ACC112 (cell line): ENCODE measurements around the gene ME3.
A peak's percentile ranks its signal among the peaks of the same experiment; 100 is the strongest.
"Not testable (repeated sequence)": the region's sequence is repeated elsewhere in the genome, so short reads cannot be mapped to it uniquely, and the experiment has no call there.

Experiments
- H2AFZ ChIP-seq: fragments of 200-600 bp; sonication (generic); one replicate; pipeline ENCODE4 v1.6.0; 2017; ENCODE audit warnings: antibody characterized with exemption, low read length; ENCODE audit not compliant: unreplicated experiment
- H3K27ac ChIP-seq: fragments of 200-600 bp; sonication (generic); 2 replicates; pipeline ENCODE4 v1.5.1; 2014; ENCODE audit warnings: low read depth, mild to moderate bottlenecking, antibody characterized with exemption, low read length, moderate library complexity
- H3K27me3 ChIP-seq: fragments of 200-600 bp; sonication (generic); 2 replicates; pipeline ENCODE4 v1.6.1; 2014; ENCODE audit warnings: mild to moderate bottlenecking, antibody characterized with exemption, low read length, moderate library complexity, mixed read lengths; ENCODE audit not compliant: insufficient read depth
- H3K36me3 ChIP-seq: fragments of 200-600 bp; sonication (generic); 2 replicates; pipeline ENCODE4 v1.6.1; 2016; ENCODE audit warnings: mild to moderate bottlenecking, antibody characterized with exemption, low read length, moderate library complexity, mixed read lengths; ENCODE audit not compliant: insufficient read depth
- H3K4me1 ChIP-seq: fragments of 200-600 bp; sonication (generic); one replicate; pipeline ENCODE4 v1.6.1; 2016; ENCODE audit warnings: low read length, mixed read lengths; ENCODE audit not compliant: insufficient read depth, unreplicated experiment, control insufficient read depth
- H3K4me3 ChIP-seq: fragments of 200-600 bp; sonication (generic); 2 replicates; pipeline ENCODE4 v1.5.1; 2014; ENCODE audit warnings: mild to moderate bottlenecking, low read depth, low read length
- H3K79me2 ChIP-seq: fragments of 200-600 bp; sonication (generic); one replicate; pipeline ENCODE4 v1.6.0; 2016; ENCODE audit warnings: low read length; ENCODE audit not compliant: control insufficient read depth, unreplicated experiment, insufficient read depth

ME3 gene

GRCh38 chr11:86623736-86624135 is 48.7 kb downstream of the ME3 start:
- Histone ChIP-seq H3K36me3 (no peaks in the 10 kb centered on the region), H3K4me1 (peaks cover 46% of the 10 kb centered on the region), H2AFZ (no peak overlapping the region), H3K27me3 (no peaks in the 10 kb centered on the region), H3K79me2 (peaks cover 3% of the 10 kb centered on the region), H3K4me3 (no peak overlapping the region), H3K27ac (no peak overlapping the region)

DNA sequence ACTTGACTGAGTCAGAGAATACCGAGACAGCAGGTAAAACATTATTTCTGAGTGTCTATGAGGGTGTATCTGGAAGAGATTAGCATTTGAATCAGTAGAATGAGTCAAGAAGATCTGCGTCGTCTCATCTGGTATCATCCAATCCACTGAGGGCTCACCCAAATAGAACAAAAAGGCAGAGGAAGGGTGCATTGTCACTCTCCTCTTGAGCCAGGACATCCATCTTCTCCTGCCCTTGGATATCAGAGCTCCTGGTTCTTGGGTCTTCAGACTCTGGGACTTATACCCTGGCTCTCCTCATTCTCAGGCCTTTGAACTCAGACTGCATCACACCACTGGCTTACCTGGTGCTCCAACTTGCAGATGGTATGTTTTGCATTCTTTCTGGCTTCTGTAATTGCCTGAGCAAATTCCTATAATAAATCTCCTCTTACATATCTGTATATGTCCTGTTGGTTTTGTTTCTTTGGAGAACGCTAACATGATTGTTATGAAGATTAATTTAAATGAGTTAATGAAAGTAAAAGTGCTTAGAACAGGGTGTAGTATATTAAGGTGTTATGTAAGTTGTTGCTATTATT is 49.3 kb downstream of the ME3 start:
- Histone ChIP-seq H3K27ac (no peak overlapping the region), H3K4me1 (peaks cover 43% of the 10 kb centered on the region), H3K79me2 (no peaks in the 10 kb centered on the region), H3K4me3 (no peak overlapping the region), H3K36me3 (no peaks in the 10 kb centered on the region), H3K27me3 (no peaks in the 10 kb centered on the region), H2AFZ (no peak overlapping the region)

- peak overlapping the region; percentile 89 for H3K27ac ChIP-seq
- H3K36me3 ChIP-seq, result no peaks in the 10 kb centered on the region
- peaks cover 43% of the 10 kb centered on the region for H3K4me1 ChIP-seq
- H2AFZ ChIP-seq, result no peak overlapping the region
- no peaks in the 10 kb centered on the region for H3K27me3 ChIP-seq
- no peak overlapping the region for H3K4me3 ChIP-seq
- H3K79me2 ChIP-seq, result no peaks in the 10 kb centered on the region
Observed at GRCh38 chr11:86621854-86622253, 50.6 kb downstream of the ME3 start.

DNA sequence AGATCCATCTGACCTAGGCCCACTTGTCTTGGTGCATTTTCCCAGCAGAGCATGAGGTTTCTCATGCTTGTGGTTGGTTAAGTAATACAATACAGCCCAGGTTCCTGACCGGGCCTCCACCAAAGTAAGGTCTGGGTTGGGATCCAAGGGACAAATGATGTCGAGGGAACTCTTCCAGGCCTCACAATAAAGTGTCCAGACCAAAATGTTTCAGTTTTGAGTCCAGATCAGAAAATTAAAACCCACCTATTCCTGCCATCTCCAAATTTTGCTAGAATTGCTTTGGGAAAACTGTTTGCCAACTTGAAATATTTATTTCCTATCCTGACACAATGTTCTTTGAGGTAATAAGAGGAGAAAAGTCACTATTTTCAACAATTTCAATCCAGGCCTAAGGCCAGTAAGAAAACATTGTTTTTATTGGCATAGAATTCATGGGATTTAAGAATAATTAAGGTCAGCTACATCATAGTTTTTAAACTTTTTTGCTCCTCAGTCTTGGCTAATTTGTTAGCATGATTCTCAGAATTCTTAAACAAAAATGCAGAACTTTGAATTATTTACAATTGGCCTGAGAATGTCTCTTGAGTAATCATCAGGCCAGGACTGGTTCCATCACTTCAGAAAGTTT is 51.4 kb downstream of the ME3 start:
- H2AFZ ChIP-seq, result peak overlapping the region; percentile 50
- no peaks in the 10 kb centered on the region for H3K27me3 ChIP-seq
- no peaks in the 10 kb centered on the region for H3K79me2 ChIP-seq
- H3K27ac ChIP-seq, result peak overlapping the region; percentile 89
- peak overlapping the region; percentile 7; the same call in 1 of the 2 replicates for H3K4me3 ChIP-seq
- H3K36me3 ChIP-seq, result no peaks in the 10 kb centered on the region
- peaks cover 43% of the 10 kb centered on the region for H3K4me1 ChIP-seq

DNA sequence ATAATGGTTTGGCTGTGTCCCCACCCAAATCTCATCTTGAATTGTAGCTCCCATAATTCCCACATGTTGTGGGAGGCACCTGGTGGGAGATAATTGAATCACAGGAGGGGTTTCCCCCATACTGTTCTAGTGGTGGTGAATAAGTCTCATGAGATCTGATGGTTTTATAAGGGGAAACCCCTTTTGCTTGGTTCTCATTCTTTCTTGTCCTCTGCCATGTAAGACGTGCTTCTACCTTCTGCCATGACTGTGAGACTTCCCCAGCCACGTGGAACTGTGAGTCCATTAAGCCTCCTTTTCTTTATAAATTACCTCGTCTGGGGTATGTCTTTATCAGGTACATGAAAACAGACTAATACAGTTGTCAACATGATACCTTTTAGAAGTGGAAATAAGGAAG is 53.0 kb downstream of the ME3 start:
- H3K4me1 ChIP-seq, result peaks cover 35% of the 10 kb centered on the region
- not testable (repeated sequence) for H3K27ac ChIP-seq, H3K4me3 ChIP-seq, H2AFZ ChIP-seq, H3K27me3 ChIP-seq, H3K79me2 ChIP-seq, H3K36me3 ChIP-seq

DNA sequence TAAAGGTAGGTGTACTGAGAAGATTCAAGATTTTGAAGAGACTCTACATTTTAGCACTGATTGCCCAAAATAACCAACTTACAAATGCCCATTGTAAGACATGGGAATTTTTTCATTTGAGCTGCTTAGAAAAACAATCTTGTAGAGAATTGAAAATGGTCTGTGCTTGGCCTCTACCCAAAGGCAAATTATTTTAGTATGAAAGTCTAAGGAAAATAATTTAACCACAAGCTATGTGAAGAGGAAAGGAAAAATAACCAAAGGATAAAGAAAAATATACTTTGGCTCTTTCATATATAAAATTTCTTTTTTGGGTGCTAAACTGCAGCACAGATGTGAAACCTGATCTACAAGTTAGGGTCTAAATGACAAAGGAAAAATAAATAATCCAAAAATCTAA is 54.9 kb downstream of the ME3 start:
- Histone ChIP-seq H3K4me3 (no peak overlapping the region), H3K79me2 (no peaks in the 10 kb centered on the region), H3K4me1 (peaks cover 26% of the 10 kb centered on the region), H3K27me3 (no peaks in the 10 kb centered on the region), H3K36me3 (0 out of 2 replicates have a peak, but pooled peaks cover 8% of the 10 kb centered on the region), H3K27ac (peak overlapping the region; percentile 22), H2AFZ (no peak overlapping the region)

DNA sequence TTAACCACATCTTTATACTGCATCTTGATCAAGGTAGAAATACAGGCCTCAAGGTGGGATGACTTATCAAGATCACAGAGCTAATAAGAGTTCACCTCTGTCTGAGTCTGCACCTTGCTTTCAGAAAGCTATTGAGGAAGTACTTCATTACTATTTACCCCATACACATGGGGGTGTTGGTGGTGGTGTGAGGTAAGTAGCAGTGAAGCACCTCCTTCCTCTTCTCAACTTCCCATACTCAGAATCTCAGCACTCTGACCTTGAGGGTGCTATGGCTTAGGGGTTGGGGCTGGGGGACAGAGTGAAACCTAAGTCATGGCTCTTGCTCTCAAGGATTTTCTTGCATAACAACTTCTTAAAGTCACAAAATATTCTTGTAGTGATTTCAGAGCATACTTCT is 56.9 kb downstream of the ME3 start:
- Histone ChIP-seq H3K36me3 (0 out of 2 replicates have a peak, but pooled peaks cover 8% of the 10 kb centered on the region), H3K4me3 (no peak overlapping the region), H3K27ac (no peak overlapping the region), H2AFZ (no peak overlapping the region), H3K79me2 (no peaks in the 10 kb centered on the region), H3K4me1 (peaks cover 11% of the 10 kb centered on the region), H3K27me3 (no peaks in the 10 kb centered on the region)

- H2AFZ ChIP-seq, result no peak overlapping the region
- 0 out of 2 replicates have a peak, but pooled peaks cover 12% of the 10 kb centered on the region for H3K36me3 ChIP-seq
- H3K27ac ChIP-seq, result no peak overlapping the region
- peaks cover 7% of the 10 kb centered on the region for H3K79me2 ChIP-seq
- no peak overlapping the region for H3K4me3 ChIP-seq
- H3K27me3 ChIP-seq, result no peaks in the 10 kb centered on the region
- H3K4me1 ChIP-seq, result peaks cover 32% of the 10 kb centered on the region
Observed at GRCh38 chr11:86610559-86611341, 61.7 kb downstream of the ME3 start.

GRCh38 chr11:86608251-86608799 is 64.1 kb downstream of the ME3 start:
- Histone ChIP-seq H3K79me2 (peaks cover 14% of the 10 kb centered on the region), H3K27me3 (no peaks in the 10 kb centered on the region), H3K4me3 (no peak overlapping the region), H3K27ac (peak overlapping the region; percentile 89), H2AFZ (no peak overlapping the region), H3K4me1 (peaks cover 33% of the 10 kb centered on the region), H3K36me3 (0 out of 2 replicates have a peak, but pooled peaks cover 4% of the 10 kb centered on the region)

DNA sequence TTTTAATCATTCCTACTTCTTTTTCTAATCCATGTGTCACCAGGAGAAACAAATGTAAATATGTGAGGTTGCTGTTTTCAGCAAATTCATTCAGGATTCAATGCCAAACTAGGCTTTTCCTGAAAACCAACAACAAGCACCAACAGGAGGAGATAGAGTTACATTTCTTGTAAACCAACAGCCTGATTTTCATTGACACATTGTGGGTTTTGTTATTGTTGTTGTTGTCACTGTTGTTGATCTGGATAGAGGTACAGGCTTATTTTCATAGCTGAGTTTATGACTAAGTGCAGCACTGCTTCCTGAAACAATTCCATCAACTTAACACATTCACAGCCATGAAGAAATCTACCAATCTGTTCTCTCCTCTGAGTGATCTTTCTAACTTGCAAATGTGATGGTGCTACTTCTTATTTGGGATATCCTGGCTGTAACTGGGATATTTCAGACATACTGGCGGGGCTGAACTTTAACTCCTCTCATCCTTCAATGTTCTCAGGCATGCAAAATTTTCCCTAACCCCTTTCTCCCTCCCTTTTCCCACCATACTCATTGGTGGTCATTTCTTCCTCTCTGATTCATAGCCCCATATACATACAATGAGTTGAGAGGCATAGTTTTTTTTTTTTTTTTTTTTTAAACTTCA is 65.5 kb downstream of the ME3 start:
- Histone ChIP-seq H3K27ac (peak overlapping the region; percentile 89), H3K4me3 (no peak overlapping the region), H3K27me3 (no peaks in the 10 kb centered on the region), H2AFZ (peak overlapping the region; percentile 28), H3K36me3 (0 out of 2 replicates have a peak, but pooled peaks cover 4% of the 10 kb centered on the region), H3K79me2 (peaks cover 14% of the 10 kb centered on the region), H3K4me1 (peaks cover 33% of the 10 kb centered on the region)
